Stomach smooth muscle (tissue), 2 donors: ENCODE data around the gene MAGI1.

Experiments
- H3K27ac ChIP-seq: one replicate; pipeline ENCODE4 v1.7.0; 2013; ENCODE audit warnings: mild to moderate bottlenecking, low read length, inconsistent platforms
- H3K27me3 ChIP-seq, 2 donors: one replicate each; pipeline ENCODE4 v1.7.0; 2013; ENCODE audit warnings: low read length in 2 of 2; ENCODE audit not compliant: insufficient read depth in 2 of 2, control insufficient read depth in 1 of 2
- H3K36me3 ChIP-seq, 2 donors: one replicate each; pipeline ENCODE4 v1.7.0; 2013; ENCODE audit warnings: low read length in 2 of 2; ENCODE audit not compliant: control insufficient read depth in 2 of 2, insufficient read depth in 2 of 2
- H3K4me1 ChIP-seq: one replicate; pipeline ENCODE4 v1.7.0; 2013; ENCODE audit warnings: low read length; ENCODE audit not compliant: control insufficient read depth, insufficient read depth
- H3K4me3 ChIP-seq, 2 donors: one replicate each; pipeline ENCODE4 v1.7.0; 2013; ENCODE audit warnings: low read length in 2 of 2
- H3K9ac ChIP-seq, 2 donors: one replicate each; pipeline ENCODE4 v1.7.0; 2013; ENCODE audit warnings: low read length in 2 of 2, mild to moderate bottlenecking in 1 of 2
- H3K9me3 ChIP-seq, 2 donors: one replicate each; pipeline ENCODE4 v1.7.0; 2013; ENCODE audit warnings: low read length in 2 of 2; ENCODE audit not compliant: control insufficient read depth in 2 of 2
- donor health status: healthy.
- donor health status: Pancreatic carcinoma.

Gene MAGI1

DNA sequence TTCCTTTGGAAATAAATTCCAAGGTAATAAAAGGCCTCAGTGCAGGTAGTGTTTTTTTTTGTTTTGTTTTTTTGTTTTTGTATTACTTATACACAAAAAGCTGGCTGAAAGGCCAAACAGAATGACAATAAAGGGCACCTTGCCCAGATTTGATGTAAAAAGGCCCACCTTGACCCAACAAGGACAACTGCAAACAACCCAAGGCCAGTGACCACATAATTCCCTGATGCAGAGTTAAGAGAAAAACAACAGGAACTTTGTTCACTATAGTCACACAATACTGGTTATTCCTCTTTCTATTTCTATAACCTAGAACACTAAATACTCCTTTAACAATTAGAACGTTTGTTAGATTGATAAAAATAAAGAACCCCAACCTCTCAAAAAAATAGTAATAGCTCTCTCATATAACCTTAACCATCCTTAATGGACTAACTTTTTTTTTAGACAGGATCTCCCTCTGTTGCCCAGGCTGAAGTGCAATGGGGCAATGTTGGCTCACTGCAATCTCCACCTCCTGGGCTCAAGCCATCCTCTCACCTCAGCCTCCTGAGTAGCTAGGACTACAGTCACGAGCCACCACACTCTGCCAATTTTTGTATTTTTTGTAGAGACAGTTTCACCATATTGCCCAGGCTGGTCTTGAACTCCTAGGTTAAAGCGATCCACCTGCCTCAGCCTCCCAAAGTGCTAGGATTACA is 113.3 kb downstream of the MAGI1 start:
- H3K27ac ChIP-seq, result no peak overlapping the region

DNA sequence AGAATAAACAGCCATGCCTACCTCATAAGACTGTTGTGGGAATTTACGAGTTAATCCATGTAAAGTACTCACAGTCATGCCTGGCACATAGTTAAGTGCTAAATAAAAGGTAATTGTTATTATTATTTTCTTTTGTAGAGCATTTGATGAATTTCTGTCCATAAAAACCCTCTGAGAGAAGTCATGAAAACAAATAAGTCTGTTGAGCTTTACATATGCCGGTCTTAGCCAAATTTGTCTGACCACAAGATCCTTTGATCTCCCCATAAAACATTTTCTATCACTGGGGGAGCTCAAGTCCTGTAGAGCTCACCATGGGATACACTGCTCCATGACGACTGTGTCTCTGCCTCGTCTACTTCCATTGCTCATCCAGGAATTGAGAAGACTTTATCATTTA is 114.0 kb downstream of the MAGI1 start:
- H3K4me1 ChIP-seq, result no peaks in the 10 kb centered on the region
- no peak overlapping the region for H3K27ac ChIP-seq
- no peaks in the 10 kb centered on the region for H3K9me3 ChIP-seq
- no peak overlapping the region for H3K9ac ChIP-seq
- H3K36me3 ChIP-seq, result no peaks in the 10 kb centered on the region
- no peaks in the 10 kb centered on the region for H3K27me3 ChIP-seq
- no peak overlapping the region for H3K4me3 ChIP-seq

More for the DNA sequence above, 113.3 kb downstream of the MAGI1 start:
- Histone ChIP-seq H3K27me3 (no peaks in the 10 kb centered on the region), H3K9me3 (no peaks in the 10 kb centered on the region), H3K4me3 (no peak overlapping the region), H3K9ac (no peak overlapping the region), H3K36me3 (no peaks in the 10 kb centered on the region), H3K4me1 (no peaks in the 10 kb centered on the region)

DNA sequence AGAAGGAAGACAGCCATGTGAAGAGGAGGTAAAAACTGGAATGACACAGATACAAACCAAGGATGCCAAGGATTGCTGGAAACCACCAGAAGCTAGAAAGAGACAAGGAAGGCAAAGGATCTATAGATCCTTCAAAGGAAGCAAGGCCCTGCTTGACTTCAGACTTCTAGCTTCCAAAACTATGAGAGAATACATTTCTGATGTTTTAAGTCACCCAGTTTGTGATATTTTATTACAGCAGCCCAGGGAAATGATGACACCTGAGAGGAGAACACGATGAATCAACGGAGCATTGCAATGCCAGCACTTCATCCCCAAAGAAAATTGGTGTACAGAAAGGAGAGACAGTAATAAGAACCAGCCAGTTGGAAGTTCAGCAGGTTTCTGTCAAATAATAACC is 116.3 kb downstream of the MAGI1 start:
- H3K36me3 ChIP-seq, result no peaks in the 10 kb centered on the region
- no peak overlapping the region for H3K27ac ChIP-seq
- H3K27me3 ChIP-seq, result no peaks in the 10 kb centered on the region
- no peak overlapping the region for H3K9ac ChIP-seq
- no peak overlapping the region for H3K4me3 ChIP-seq
- H3K4me1 ChIP-seq, result no peaks in the 10 kb centered on the region
- no peaks in the 10 kb centered on the region for H3K9me3 ChIP-seq

DNA sequence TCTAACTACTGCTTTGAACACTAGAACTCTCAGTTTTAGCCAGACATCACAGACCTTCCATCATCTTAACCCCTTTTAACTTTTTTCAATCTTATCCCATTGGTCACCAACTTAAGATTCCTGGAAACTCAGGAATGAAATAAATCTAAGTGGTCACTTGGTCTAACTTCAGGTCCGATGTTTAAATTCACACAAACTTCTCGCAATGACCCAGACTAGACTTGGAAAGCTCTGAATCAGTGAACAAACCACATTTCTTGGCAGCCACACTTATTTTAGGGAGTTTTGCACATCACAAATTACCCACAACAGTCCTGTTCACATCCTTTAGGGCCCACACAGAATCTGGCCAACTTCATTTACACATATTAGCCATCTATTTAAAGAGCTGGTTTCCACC is 118.9 kb downstream of the MAGI1 start:
- no peak overlapping the region for H3K4me3 ChIP-seq
- no peak overlapping the region for H3K9ac ChIP-seq
- no peaks in the 10 kb centered on the region for H3K4me1 ChIP-seq

DNA sequence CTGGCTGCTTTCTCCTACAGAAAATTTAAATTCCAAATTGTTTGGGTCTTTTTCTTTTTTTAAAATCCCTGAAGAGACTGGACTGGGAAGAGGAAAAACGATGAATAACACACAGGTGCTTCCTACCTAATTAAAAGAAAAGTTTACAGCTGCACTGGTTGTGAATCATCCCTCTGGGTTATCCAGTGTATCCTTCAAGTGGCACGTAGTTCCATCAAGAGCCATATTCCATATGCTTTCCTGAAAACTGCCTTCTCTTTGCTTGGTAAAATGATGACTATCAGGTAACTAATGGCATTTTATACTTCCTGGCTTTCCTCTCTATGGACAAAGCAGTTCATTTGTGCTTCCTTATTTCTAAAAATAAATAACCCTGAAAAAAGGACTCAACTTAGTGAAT is 123.2 kb downstream of the MAGI1 start:
- Histone ChIP-seq H3K4me1 (no peaks in the 10 kb centered on the region), H3K4me3 (no peak overlapping the region), H3K36me3 (no peaks in the 10 kb centered on the region), H3K9me3 (no peaks in the 10 kb centered on the region), H3K27me3 (no peaks in the 10 kb centered on the region), H3K27ac (no peak overlapping the region), H3K9ac (no peak overlapping the region)

More for the DNA sequence above, 118.9 kb downstream of the MAGI1 start:
- Histone ChIP-seq H3K9me3 (no peaks in the 10 kb centered on the region), H3K36me3 (no peaks in the 10 kb centered on the region), H3K27me3 (no peaks in the 10 kb centered on the region), H3K27ac (no peak overlapping the region)

DNA sequence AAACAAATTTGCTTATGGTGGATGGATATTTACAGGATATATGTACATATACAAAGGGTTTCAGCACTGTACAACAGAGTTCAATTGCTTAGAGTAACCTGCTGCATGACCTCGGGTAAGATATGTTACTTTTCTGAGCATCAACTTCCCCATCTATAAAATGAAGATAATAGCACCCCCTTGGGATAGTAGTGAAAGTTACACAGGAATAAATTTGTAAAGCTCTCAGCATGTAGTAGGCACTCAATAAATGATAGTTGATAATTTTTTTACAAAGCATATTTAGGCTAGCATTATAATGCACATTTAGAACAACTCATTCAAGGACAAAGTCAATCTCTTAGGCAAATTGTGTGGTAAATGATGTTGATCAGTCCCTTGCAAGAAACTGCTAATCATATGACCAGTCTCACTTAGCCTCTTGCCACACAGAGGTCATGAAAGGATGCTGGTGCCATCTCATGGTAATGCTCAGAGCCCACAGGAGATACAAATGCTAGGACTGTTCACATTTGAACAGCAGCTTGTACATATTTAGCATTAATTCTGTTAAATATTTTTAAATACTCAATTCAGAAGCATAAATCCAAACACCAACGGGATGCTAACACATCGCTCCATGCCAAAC is 123.9 kb downstream of the MAGI1 start:
- Histone ChIP-seq H3K36me3 (no peaks in the 10 kb centered on the region), H3K27ac (no peak overlapping the region), H3K27me3 (no peaks in the 10 kb centered on the region), H3K9ac (no peak overlapping the region), H3K9me3 (no peaks in the 10 kb centered on the region), H3K4me1 (no peaks in the 10 kb centered on the region), H3K4me3 (no peak overlapping the region)

DNA sequence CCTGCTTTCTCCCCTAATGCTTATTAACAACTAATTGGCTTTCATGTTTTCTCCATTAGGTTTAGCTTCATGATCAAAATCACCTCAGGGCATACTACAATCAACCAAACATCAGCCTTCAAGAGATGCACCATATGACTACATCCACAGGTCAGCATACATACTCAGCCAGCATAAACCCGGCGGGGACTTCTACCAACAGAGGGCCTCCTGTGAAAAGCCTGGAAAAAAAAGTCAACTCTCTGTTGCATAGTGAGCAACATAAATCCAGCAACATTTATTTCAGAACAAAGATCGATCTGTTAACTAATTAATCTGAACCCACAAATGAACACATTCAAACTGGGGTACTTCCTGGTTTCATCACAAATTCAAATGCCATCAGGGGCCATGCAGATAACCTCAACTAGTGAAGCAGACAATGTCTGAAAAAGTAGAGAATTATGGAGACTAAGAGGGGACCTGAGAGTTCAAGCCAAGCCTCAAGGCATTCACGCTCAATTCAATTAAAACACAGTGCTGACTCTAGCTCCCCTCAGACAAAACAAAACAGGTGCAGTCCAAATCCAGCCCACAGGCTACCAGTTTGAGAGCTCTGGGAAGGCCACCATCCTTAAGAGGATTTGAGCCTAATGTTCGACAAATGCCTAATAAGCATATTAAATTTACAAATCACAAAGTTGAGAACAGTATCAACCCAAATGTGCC is 124.5 kb downstream of the MAGI1 start:
- no peaks in the 10 kb centered on the region for H3K9me3 ChIP-seq
- no peaks in the 10 kb centered on the region for H3K27me3 ChIP-seq
- no peak overlapping the region for H3K4me3 ChIP-seq
- H3K9ac ChIP-seq, result no peak overlapping the region
- no peak overlapping the region for H3K27ac ChIP-seq
- H3K4me1 ChIP-seq, result no peaks in the 10 kb centered on the region
- no peaks in the 10 kb centered on the region for H3K36me3 ChIP-seq

DNA sequence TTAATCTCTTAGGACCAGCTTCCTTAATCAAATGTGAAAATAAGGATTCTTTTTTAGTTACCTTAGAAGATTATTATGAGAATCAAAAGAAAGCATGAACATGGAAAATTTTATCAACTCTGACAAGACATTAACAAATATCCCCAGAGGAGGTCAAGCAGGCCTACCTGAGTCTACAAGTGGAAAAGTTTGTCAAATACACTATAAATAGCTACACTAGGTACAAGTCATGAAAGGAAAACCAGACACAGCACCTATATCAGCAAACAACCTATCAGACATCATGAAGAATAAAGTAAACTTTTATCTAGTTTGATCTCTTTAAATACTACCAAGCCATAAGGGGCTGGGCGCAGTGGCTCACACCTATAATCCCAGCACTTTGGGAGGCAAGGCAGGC is 126.1 kb downstream of the MAGI1 start:
- no peak overlapping the region for H3K27ac ChIP-seq
- H3K36me3 ChIP-seq, result no peaks in the 10 kb centered on the region
- no peak overlapping the region for H3K9ac ChIP-seq
- H3K9me3 ChIP-seq, result no peaks in the 10 kb centered on the region
- H3K4me1 ChIP-seq, result no peaks in the 10 kb centered on the region
- no peaks in the 10 kb centered on the region for H3K27me3 ChIP-seq
- no peak overlapping the region for H3K4me3 ChIP-seq

DNA sequence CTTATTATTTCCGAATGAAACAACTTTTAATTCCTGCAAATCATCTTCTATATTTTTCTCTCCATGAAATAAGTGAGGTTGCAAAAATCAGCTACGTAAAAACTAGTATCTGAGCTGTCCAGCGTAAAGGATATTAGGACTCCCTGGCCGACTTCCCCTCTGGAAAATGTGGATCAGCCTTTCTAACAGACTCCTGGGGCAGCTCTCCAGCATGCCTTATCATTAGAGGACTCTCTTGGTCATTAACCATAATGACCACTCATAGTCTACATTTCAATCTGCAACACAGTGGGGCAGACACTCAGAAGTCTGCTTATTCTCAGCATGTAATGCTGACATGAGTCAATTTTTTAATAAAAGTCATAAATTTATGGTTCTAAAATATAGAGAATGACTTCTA is 130.1 kb downstream of the MAGI1 start:
- H3K27ac ChIP-seq, result no peak overlapping the region
- no peaks in the 10 kb centered on the region for H3K36me3 ChIP-seq
- no peak overlapping the region for H3K4me3 ChIP-seq
- H3K4me1 ChIP-seq, result no peaks in the 10 kb centered on the region
- no peaks in the 10 kb centered on the region for H3K27me3 ChIP-seq
- H3K9ac ChIP-seq, result no peak overlapping the region
- H3K9me3 ChIP-seq, result no peaks in the 10 kb centered on the region

DNA sequence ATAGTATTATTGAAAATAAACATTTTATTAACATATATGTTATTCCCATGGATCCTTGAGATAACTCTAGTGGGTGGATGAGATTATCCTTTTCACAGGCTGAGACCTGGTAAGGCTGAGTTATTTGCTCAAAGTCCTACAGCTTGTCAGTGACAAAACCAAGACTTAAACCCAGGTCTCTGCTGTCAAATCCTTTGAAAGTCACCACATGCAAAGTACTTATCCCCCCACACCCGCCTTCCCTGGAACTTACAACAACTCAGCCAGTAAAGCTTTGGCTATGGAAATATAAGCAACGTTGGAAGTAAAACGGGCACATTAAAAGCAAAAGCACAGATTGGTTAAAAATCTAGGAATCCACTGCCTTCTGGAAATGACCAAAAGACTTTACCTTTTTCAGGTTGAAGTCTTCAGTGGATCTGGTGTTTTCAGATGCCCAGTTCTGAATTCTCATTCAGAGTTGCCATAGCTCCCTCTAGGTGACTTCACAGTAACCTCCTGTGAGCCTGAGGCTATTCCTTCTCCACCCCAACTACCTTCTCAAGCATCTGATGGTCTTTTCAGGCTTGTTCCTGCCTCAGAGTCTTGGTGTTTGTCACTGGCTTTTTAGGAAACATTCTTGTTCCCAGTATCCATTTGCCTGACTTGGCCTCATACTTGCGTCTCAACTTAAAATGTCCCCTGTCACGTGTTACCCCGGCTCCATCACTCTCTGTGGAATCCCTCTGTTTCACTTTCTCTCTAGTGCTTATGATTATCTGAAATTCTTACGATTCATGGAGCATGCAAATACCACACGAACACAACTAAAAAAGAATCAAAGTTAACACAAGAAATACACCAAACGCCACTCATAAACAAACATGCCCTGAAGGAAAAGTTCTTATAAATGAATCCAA is 131.2 kb downstream of the MAGI1 start:
- no peak overlapping the region for H3K27ac ChIP-seq
- H3K9me3 ChIP-seq, result peaks cover 0 to 2% of the 10 kb centered on the region in 2 donors
- H3K4me1 ChIP-seq, result no peaks in the 10 kb centered on the region
- no peak overlapping the region for H3K4me3 ChIP-seq
- H3K9ac ChIP-seq, result no peak overlapping the region
- H3K36me3 ChIP-seq, result no peaks in the 10 kb centered on the region
- no peaks in the 10 kb centered on the region for H3K27me3 ChIP-seq
